ENCODE measurements around the gene KRTAP4-8.

DNA sequence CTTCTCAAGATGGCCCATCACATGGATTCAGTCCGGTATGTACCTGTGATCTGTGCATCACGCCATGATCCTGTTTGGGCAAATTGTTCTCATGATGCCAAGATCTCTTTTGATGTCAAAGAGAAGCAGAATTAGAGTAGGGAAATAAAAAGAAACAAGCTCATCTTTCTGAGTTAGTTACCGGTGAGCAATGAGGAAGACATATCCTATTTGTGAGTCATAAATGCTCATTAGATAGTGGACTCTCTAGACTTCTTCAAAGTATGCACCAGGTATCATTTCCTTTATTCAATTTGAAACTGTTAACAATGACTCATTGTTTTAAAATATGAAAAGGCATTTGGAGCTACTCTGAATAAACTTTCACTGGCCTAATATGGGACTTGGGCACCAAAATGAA, 34.0 kb upstream of the KRTAP4-8 start:
- TF ChIP-seq, protein P1, sequence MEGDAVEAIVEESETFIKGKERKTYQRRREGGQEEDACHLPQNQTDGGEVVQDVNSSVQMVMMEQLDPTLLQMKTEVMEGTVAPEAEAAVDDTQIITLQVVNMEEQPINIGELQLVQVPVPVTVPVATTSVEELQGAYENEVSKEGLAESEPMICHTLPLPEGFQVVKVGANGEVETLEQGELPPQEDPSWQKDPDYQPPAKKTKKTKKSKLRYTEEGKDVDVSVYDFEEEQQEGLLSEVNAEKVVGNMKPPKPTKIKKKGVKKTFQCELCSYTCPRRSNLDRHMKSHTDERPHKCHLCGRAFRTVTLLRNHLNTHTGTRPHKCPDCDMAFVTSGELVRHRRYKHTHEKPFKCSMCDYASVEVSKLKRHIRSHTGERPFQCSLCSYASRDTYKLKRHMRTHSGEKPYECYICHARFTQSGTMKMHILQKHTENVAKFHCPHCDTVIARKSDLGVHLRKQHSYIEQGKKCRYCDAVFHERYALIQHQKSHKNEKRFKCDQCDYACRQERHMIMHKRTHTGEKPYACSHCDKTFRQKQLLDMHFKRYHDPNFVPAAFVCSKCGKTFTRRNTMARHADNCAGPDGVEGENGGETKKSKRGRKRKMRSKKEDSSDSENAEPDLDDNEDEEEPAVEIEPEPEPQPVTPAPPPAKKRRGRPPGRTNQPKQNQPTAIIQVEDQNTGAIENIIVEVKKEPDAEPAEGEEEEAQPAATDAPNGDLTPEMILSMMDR (conservative IDR thresholded peaks at IDR 0.05 in 1 of 2, IDR thresholded peaks at IDR 0.05 in 1 of 2; ENCODE audit: extremely low read depth in 1 of 2, insufficient read depth in 1 of 2, low read depth in 1 of 2, low read length in 2 of 2), result no peak
- TF ChIP-seq EZH2 (IDR thresholded peaks at IDR 0.05; ENCODE audit: borderline replicate concordance, low read length), result no peak
